Measurements from ENCODE around the gene OR5H6. TPM values are rescaled to one million over a fixed set of nuclear protein-coding genes. Genes with fewer than 3 reads are reported as not detected.

OR5H6 gene
- total and polyA plus RNA-seq, 2 of the 13 experiments (the other 11 are each of a cell fraction or from before 2014, with no cell fraction given), result not detected

GRCh38 chr3:98291332-98291957 is 27.4 kb downstream of the OR5H6 start (continued):
- TF ChIP-seq HNF4A (CRISPR knock-in tag; IDR thresholded peaks at IDR 0.05) (peak; percentile 93), ZNF160 (CRISPR knock-in tag; IDR thresholded peaks at IDR 0.05) (no peak), ZHX2 (IDR thresholded peaks at IDR 0.05; ENCODE audit: low read depth) (0 out of 2 replicates have a peak, but pooled peaks have one; percentile 19), ZHX2 (CRISPR knock-in tag; IDR thresholded peaks at IDR 0.05; ENCODE audit: borderline replicate concordance) (no peak), KDM2A (CRISPR knock-in tag; IDR thresholded peaks at IDR 0.05; ENCODE audit: borderline replicate concordance, low read depth) (no peak), ZNF567 (CRISPR knock-in tag; IDR thresholded peaks at IDR 0.05; ENCODE audit: borderline replicate concordance) (no peak), EHMT2 (IDR thresholded peaks at IDR 0.05; ENCODE audit: borderline replicate concordance, low read depth, low read length) (peak; percentile 86), REST (IDR thresholded peaks at IDR 0.05; ENCODE audit: borderline replicate concordance in 1 of 2, low read depth in 1 of 2, low read length in 2 of 2) (no peak), ZNF792 (CRISPR knock-in tag; IDR thresholded peaks at IDR 0.05) (no peak), E2F2 (CRISPR knock-in tag; IDR thresholded peaks at IDR 0.05; ENCODE audit: borderline replicate concordance) (no peak), ZFP90 (CRISPR knock-in tag; IDR thresholded peaks at IDR 0.05; ENCODE audit: borderline replicate concordance) (no peak), TEAD3 (CRISPR knock-in tag; optimal IDR thresholded peaks at IDR 0.05; ENCODE audit: borderline replicate concordance) (peak; percentile 57), CEBPZ (IDR thresholded peaks at IDR 0.05; ENCODE audit: low read length) (no peak), NR2F1 (CRISPR knock-in tag; IDR thresholded peaks at IDR 0.05) (no peak), ZNF839 (CRISPR knock-in tag; IDR thresholded peaks at IDR 0.05; ENCODE audit: borderline replicate concordance) (no peak)

Measured in HepG2 (cell line).